ENCODE results near the gene KLF11. TPM values are rescaled to one million over a fixed set of nuclear protein-coding genes. Genes with fewer than 3 reads are reported as not detected.

Gene KLF11
- total RNA-seq, 1 donor, result 17.2 TPM

- TF ChIP-seq, protein P1, sequence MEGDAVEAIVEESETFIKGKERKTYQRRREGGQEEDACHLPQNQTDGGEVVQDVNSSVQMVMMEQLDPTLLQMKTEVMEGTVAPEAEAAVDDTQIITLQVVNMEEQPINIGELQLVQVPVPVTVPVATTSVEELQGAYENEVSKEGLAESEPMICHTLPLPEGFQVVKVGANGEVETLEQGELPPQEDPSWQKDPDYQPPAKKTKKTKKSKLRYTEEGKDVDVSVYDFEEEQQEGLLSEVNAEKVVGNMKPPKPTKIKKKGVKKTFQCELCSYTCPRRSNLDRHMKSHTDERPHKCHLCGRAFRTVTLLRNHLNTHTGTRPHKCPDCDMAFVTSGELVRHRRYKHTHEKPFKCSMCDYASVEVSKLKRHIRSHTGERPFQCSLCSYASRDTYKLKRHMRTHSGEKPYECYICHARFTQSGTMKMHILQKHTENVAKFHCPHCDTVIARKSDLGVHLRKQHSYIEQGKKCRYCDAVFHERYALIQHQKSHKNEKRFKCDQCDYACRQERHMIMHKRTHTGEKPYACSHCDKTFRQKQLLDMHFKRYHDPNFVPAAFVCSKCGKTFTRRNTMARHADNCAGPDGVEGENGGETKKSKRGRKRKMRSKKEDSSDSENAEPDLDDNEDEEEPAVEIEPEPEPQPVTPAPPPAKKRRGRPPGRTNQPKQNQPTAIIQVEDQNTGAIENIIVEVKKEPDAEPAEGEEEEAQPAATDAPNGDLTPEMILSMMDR (IDR thresholded peaks at IDR 0.05; ENCODE audit: insufficient read depth, low read length), result no peak
- DNase-seq (ENCODE audit: low read depth), result no peak
- no peak overlapping the region for H3K4me3 ChIP-seq (ENCODE audit: low read depth, low read length)
These were observed 51.8 kb downstream of the KLF11 start for GRCh38 chr2:10095175-10095574.

DNA sequence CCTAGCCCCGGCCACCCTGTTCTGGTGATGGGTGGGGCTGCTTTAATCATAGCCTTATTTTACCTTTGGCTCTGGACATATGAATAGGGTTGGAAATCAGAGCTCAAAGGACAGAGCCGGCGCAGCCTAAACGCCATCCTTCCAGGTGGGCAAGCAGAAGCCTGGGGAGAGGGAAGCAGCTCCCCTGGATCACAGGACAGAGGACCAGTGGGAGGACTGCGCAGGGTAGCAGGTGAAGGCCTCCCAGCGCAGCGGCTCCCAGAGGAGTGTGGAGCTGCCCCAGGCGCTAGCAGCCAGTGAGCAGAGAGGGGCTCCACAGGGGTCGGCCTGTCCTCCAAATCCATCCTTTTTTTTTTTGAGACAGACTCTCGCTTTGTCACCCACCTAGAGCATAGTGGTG lies 53.3 kb downstream of the KLF11 start:
- TF ChIP-seq, protein P1 (IDR thresholded peaks at IDR 0.05; ENCODE audit: insufficient read depth, low read length), result no peak

DNA sequence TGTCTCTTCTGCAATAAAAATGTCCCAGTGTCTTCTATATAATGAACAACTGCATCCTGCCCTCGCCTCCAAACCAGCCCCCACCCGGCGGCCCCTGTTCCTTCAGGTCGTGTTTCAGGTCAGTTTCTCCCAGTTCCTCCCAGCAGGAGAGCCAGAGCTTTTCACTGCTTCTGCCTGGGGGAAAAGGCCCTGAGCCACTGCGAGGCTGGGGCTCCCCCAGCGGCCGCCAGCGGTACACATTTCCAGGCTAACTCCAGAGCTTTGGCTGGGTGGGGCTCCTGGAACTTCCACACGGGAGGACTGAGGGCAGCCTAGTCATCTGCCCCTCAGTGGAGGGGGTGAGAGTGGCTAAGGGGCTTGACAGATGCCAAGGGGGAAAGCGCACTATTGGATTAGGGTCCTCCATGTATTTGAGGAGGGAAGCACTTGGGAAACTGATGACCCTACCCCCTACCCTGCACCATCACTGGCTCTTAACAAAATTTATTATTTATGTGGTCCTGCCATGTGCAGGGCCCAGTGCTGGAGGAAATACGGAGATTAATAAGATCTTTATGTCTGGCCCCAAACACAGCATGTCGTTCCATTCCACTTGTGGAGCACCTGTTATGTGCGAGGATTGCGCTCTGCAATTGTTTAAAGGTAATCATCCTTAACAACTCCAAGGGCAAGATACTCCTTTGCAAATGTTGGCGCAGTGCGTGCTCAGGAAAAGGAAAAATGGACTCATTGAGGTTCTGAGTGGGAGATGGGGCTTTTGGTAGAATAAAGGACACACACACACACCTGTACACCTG lies 54.2 kb downstream of the KLF11 start:
- TF ChIP-seq, protein P1 (IDR thresholded peaks at IDR 0.05; ENCODE audit: insufficient read depth, low read length), result peak; percentile 99
- DNase-seq (ENCODE audit: low read depth), result peak; percentile 61
- no peak overlapping the region for H3K4me3 ChIP-seq (ENCODE audit: low read depth, low read length)

More for the DNA sequence above, 53.3 kb downstream of the KLF11 start:
- no peak for DNase-seq (ENCODE audit: low read depth)
- H3K4me3 ChIP-seq (ENCODE audit: low read depth, low read length), result no peak overlapping the region

- TF ChIP-seq, protein P1 (IDR thresholded peaks at IDR 0.05; ENCODE audit: insufficient read depth, low read length), result no peak
- DNase-seq (ENCODE audit: low read depth), result no peak
- no peak overlapping the region for H3K4me3 ChIP-seq (ENCODE audit: low read depth, low read length)
These were observed 58.1 kb downstream of the KLF11 start for GRCh38 chr2:10101491-10101890.

DNA sequence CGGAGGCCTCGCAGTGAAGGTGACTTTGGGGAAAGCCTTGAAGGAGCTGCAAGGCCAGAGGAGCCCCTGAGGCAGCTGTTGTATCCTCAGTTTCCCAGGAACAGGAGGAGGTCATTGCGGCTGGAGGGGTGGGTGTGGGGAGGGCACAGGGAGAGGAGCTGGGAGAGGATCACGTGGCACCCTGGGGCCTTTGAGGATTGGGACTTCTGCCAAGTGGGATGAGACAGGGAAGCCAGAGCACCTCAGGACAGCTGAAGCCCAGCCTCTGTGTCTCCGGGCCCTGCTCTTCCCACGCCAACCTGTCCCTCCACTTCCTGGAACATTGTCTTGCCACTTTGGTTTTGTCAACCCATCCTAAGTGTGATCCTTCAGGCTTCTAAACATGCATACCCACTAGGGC lies 59.8 kb downstream of the KLF11 start:
- no peak for DNase-seq (ENCODE audit: low read depth)
- TF ChIP-seq, protein P1 (IDR thresholded peaks at IDR 0.05; ENCODE audit: insufficient read depth, low read length), result no peak
- no peak overlapping the region for H3K4me3 ChIP-seq (ENCODE audit: low read depth, low read length)

Small RNA genes lying within 50 kb of the gene (small RNA-seq; reads per million reads assigned to genes)
- not detected for gene RF00568

Other genes starting within 250 kb of the KLF11 start
- 44.0 and 49.3 TPM in 2 replicates for gene TAF1B, start 200.1 kb upstream of the KLF11 start, total RNA-seq (ENCODE audit: low replicate concordance)
- gene GRHL1, start 91.9 kb upstream of the KLF11 start, total RNA-seq (ENCODE audit: low replicate concordance), result 1.3 TPM in 1 of 2 replicates, not detected in the other
- 3.2 and 7.0 TPM in 2 replicates for gene CYS1, start 36.9 kb downstream of the KLF11 start, total RNA-seq (ENCODE audit: low replicate concordance)
- gene RRM2, start 79.2 kb downstream of the KLF11 start, total RNA-seq (ENCODE audit: low replicate concordance), result 3.3 and 91.4 TPM in 2 replicates

Data from fibroblast of the aortic adventitia (primary cell).